Putamen (tissue), 1 donor: ENCODE data around the gene AUTS2.
"Not testable (repeated sequence)": the region's sequence is repeated elsewhere in the genome, so short reads cannot be mapped to it uniquely, and the experiment has no call there.

ENCODE experiments used
- DNase-seq: peaks from one replicate; pipeline ENCODE4 v3.0.0-alpha.2; 2016; ENCODE audit warnings: low spot score

The AUTS2 gene

DNA sequence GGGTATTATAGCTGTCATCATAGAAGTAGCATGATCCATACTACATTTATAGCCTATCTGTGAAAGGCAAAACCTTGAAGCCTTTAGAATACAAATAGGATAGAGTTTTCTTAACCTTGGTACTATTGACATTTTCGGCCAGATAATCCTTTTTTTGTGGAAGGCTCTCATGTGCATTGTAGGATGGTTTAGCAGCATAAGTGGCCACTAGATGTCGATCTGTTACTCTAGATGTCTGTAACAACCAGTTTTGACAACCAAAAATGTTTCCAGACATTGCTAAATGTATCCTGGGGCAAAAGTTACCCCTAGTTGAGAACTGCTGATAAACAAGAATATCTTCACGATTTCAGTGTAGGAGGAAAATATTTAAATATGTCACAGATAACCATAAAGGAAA lies 1214.2 kb downstream of the AUTS2 start:
- no peak for DNase-seq

DNA sequence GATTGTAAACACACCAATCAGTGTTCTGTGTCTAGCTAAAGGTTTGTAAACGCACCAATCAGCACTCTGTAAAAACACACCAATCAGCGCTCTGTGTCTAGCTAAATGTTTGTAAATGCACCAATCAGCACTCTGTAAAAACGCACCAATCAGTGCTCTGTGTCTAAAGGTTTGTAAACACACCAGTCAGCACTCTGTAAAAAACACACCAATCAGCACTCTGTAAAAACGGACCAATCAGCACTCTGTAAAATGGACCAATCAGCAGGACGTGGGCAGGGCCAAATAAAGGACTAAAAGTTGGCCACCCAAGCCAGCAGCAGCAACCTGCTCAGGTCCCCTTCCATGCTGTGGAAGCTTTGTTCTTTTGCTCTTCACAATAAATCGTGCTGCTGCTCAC lies 1224.2 kb downstream of the AUTS2 start:
- not testable (repeated sequence) for DNase-seq

DNA sequence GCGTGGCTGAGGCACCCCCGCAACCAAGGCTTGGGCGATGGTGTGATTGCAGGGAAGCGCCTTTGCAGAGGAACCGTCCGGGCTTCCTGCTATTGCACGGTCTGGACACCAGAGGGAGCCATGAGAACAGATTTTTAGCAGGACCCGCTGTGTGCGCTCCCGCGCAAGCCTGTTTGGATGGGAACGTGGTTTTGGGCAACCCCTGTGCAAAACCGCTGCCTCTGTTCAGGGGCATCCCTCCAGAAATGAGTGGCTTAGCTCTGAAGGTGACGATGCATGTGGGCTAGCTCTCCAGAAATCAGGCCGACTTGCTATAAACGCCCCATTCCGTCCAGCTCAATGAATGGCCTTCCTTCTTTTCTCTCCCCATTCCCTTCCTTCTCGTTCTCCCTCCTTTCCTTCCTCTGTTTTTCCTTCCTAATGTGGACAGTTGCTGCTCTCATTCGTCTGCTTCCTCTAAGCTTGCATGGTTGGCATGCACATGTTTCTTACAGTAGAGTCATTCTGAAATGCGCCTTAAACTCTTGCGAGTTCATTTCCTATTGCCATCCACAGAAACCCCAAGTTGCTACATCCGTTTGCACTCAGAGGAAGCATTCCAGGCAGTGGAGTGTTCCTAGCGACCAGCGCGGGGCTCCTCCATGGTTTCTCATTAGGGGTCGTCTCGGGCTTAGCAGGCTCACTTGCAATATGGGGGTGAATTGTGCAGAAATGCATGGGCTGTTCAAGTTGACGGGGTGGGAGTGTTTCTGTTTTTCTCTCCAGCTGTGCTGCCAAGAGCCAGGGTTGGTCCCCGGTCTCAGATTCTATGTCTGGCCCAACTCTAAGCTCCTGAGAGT lies 1231.2 kb downstream of the AUTS2 start:
- peak; percentile 45 for DNase-seq

DNA sequence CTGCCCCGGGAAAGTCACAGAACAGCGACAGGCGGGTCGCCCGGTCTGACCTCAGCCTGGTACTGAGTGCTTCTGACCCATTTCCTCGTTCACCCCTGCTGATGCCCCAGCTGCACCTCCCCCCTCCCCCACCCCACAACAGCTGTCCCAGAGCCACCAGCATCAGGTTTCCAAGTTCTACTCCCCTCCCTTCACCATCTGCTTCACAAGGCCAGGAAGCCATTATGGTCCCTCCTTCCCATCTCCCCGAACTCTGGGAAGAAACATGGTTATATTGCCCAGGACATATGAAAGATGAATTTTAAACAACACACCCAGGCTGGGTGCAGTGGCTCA lies 1231.8 kb downstream of the AUTS2 start:
- no peak for DNase-seq

DNA sequence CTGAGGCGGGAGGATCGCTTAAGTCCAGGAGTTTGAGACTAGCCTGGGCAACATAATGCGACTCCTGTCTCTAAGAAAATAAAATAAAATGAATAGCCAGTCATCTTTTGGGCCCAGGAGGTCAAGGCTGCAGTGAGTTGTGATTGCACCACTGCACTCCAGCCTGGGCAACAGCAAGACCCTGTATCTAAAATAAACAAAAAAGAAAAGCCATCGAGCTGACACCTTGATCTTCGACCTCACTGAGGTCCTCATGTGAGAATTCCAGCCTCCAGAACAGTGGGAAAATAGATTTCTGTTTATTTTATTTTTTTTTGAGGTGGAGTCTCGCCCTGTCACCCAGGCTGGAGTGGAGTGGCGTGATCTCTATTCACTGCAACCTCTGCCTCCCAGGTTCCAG lies 1232.2 kb downstream of the AUTS2 start:
- no peak for DNase-seq

DNA sequence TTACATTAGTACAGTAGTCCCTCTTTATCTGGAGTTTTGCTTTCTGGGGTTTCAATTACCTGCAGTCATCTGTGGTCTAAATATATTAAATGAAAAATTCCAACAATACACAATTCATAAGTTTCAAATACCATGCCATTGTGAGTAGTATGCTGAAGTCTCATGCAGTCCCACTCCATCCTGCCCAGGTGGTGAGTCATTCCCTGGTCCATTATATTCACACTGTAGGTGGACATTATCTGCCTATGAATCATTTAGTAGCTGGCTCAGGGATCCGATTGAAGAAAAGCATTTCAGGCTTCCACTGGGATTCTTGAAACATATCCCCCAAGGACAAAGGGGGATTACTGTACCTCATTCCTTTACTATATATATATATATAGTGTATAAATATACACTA lies 1235.5 kb downstream of the AUTS2 start:
- no peak for DNase-seq

DNA sequence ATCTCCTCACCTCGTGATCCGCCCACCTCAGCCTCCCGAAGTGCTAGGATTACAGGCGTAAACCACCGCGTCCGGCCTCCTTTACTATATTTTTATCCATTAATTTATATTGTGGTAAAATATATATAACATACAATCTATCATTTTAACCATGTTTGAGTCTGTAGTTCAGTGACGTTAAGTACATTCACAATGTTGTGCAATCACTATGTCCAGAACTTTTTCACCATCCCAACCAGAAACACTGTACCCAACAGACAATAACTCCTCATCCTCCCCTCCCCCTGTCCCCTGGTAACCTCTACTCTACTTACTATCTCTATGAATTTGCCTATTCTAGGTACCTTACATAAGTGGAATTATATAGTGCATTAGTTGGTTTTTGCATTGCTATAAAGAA lies 1236.1 kb downstream of the AUTS2 start:
- DNase-seq: no peak

DNA sequence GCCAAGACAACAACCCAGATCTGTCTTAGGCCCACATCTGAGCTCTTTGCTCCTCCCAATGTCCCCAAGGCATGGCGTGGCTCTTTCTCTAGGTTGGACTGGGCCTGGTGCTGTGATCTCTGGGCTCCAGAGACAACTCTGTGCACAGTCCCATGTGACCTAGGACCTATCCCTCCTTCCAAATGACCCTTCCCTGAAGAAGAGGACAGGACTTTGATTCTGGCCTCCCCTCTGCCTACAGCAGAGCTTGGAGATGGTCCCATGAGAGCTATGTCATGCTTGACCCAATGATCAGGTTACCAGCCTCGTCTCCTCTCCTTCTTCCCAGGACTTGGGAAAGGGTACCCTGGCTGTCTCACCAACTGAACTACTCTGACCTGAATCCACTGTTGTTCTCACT lies 1237.4 kb downstream of the AUTS2 start:
- DNase-seq: no peak

DNA sequence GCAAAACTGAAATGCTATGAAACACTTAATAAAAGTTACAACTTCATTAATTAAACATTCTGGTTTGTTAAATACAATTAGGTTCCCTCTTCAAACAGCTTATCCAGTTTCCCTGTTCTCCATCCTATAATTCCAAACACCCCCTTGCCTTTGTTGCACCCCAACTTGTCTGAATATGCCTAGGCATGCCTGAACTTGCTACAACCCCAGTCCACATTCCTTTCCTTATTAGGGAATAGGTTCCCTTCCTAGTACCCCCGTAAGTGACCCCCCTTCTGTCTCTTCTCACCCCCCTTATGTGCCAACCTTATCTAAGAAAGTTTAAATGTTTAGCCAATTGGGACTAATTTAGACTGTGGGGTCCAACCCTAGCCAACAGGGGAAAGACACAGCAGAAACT lies 1238.0 kb downstream of the AUTS2 start:
- DNase-seq: no peak

DNA sequence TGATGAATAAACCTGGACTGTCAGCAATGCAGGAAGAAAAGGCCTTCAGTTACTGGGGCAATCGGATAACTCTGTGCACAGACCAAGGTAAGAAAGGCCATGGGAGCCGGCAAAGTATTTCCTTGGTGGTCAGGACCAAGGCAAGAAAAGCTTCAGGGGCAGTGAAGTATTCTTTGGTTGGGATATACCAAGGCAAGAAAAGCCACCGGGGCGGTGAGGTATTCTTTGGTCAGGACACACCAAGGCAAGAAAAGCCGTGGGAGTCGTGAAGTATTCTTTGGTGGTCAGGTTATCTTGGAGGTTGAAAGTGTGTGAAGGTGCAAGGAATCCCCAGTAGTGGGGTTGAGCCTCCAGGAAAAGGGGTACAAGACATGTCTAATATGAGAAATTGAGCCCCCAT lies 1238.7 kb downstream of the AUTS2 start:
- DNase-seq: no peak

DNA sequence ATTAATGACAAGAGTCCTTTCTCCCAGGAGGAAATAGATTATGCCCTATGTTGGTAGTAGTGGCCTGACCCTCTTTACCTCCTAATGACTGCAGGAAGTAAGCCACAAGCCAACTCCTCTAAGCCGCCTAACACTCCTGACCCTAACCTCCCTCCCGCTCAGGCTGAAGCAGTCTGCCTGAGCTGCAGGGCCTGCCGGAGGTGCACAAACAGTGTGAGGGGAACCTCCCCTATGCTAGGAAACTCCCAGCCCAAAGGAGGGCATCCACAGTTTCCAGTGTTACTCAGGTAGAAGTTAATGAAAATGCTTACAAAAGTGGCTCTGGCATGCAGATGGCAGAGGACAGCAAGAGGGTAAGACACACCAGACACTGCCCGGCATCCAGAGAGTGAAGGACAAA lies 1239.3 kb downstream of the AUTS2 start:
- no peak for DNase-seq

DNA sequence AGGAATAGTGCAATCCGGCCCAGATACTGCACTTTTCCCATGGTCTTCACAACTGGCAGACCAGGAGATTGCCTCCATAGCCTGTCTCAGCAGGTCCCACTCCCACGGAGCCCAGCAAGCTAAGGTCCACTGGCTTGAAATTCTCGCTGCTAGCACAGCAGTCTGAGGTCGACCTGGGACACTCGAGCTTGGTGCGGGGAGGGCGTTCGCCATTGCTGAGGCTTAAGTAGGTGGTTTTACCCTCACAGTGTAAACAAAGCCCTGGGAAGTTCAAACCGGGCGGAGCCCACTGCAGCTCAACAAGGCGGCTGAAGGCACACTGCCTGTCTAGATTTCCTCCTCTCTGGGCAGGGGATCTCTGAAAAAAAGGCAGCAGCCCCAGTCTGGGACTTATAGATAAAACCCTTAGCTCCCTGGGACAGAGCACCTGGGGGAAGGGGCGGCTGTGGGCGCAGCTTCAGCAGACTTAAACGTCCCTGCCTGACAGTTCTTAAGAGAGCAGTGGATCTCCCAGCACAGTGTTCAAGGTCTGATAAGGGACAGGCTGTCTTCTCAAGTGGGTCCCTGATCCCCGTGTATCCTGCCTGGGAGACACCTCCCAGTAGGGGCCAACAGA lies 1240.1 kb downstream of the AUTS2 start:
- no peak for DNase-seq
